ENCODE measurements around the gene CCDC71L.
"Not testable (repeated sequence)": the region's sequence is repeated elsewhere in the genome, so short reads cannot be mapped to it uniquely, and the experiment has no call there.

The CCDC71L gene

DNA sequence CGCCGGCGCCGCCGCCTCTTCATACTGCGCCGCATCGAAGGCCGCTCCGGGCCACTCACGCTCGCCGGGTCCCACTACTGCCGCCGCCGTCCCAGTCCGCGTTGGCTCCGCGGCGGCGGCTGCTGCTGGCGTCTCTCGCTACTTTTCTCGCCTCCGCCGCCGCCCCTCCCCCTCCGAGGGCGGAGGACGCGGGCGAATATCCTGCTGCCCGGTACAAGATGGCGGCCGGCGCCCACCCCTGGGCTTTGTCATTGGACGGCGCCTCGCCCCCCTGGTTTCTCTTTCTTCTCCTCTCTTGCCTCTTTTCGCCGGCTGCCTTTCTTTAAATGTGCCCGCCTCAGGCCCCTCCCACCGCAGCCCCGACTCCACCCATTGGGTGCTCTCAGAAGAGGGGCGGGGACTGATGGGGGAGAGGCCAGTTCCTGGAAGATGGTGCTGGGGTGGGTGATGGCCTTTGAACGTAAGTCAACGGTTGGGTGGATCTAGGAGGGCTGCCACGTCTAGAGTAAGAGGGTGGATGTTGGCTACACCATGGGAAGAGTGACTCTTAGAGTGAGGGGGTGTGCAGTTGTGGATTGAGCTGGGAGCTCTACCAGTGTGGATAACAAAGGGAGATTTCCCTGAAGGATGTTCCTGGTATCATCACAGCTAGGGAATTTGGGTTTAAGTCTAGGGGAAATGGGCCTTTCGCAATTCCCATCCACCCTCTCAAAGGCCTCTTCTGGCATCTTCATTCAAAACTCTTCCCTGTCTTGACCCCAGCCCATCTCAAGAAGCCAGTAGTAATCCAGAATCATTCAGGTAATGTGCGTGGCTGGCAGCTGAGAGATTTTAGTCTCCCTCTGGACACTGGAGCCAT lies at the start of gene CCDC71L:
Gene CCDC71L (minus strand): TSS at position 297 of the 859 bp plus-strand sequence. CDS start 262 bp downstream, at position 35.
- Histone ChIP-seq H3K79me2 (ENCODE audit: insufficient read depth, low read depth) (no peaks in the 10 kb centered on the region; the same call in 1 of the 2 replicates), H3K27ac (peak within 1 kb of the TSS; percentile 85), H4K20me1 (ENCODE audit: insufficient read depth) (no peaks in the 10 kb centered on the region), H3K4me1 (ENCODE audit: low read depth, poor library complexity, severe bottlenecking) (peaks cover 25% of the 10 kb centered on the region), H3K4me2 (peak within 1 kb of the TSS; percentile 73), H3K27me3 (ENCODE audit: insufficient read depth, low read depth) (no peaks in the 10 kb centered on the region), H3K4me3 (IDR thresholded peaks at IDR 0.05; ENCODE audit: insufficient read depth, low read depth, low read length) (no peak within 1 kb of the TSS), H2AFZ (ENCODE audit: low read depth) (peak within 1 kb of the TSS; percentile 62), H3K9ac (peak within 1 kb of the TSS; percentile 84), H3K36me3 (ENCODE audit: insufficient read depth) (no peaks in the 10 kb centered on the region)
- TF ChIP-seq, protein P1, sequence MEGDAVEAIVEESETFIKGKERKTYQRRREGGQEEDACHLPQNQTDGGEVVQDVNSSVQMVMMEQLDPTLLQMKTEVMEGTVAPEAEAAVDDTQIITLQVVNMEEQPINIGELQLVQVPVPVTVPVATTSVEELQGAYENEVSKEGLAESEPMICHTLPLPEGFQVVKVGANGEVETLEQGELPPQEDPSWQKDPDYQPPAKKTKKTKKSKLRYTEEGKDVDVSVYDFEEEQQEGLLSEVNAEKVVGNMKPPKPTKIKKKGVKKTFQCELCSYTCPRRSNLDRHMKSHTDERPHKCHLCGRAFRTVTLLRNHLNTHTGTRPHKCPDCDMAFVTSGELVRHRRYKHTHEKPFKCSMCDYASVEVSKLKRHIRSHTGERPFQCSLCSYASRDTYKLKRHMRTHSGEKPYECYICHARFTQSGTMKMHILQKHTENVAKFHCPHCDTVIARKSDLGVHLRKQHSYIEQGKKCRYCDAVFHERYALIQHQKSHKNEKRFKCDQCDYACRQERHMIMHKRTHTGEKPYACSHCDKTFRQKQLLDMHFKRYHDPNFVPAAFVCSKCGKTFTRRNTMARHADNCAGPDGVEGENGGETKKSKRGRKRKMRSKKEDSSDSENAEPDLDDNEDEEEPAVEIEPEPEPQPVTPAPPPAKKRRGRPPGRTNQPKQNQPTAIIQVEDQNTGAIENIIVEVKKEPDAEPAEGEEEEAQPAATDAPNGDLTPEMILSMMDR (conservative IDR thresholded peaks at IDR 0.05; ENCODE audit: low read depth, low read length): no peak

DNA sequence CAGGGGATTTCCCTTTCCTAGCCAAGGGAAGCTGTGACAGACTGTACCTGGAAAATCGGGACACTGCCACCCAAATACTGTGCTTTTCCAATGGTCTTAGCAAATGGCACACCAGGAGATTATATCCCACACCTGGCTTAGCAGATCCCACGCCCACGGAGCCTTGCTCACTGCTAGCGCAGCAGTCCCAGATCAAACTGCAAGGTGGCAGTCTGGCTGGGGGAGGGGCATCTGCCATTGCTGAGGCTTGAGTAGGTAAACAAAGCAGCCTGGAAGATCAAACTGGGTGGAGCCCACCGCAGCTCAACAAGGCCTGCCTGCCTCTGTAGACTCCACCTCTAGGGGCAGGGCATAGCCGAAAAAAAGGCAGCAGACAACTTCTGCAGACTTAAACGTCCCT lies 48.6 kb upstream of the CCDC71L start:
- not testable (repeated sequence) for H3K27me3 ChIP-seq (ENCODE audit: insufficient read depth, low read depth); H3K36me3 ChIP-seq (ENCODE audit: insufficient read depth); H3K27ac ChIP-seq; H4K20me1 ChIP-seq (ENCODE audit: insufficient read depth); H3K79me2 ChIP-seq (ENCODE audit: insufficient read depth, low read depth); H3K9ac ChIP-seq; H3K4me1 ChIP-seq (ENCODE audit: low read depth, poor library complexity, severe bottlenecking); H3K4me2 ChIP-seq; H2AFZ ChIP-seq (ENCODE audit: low read depth); H3K4me3 ChIP-seq (IDR thresholded peaks at IDR 0.05; ENCODE audit: insufficient read depth, low read depth, low read length)

DNA sequence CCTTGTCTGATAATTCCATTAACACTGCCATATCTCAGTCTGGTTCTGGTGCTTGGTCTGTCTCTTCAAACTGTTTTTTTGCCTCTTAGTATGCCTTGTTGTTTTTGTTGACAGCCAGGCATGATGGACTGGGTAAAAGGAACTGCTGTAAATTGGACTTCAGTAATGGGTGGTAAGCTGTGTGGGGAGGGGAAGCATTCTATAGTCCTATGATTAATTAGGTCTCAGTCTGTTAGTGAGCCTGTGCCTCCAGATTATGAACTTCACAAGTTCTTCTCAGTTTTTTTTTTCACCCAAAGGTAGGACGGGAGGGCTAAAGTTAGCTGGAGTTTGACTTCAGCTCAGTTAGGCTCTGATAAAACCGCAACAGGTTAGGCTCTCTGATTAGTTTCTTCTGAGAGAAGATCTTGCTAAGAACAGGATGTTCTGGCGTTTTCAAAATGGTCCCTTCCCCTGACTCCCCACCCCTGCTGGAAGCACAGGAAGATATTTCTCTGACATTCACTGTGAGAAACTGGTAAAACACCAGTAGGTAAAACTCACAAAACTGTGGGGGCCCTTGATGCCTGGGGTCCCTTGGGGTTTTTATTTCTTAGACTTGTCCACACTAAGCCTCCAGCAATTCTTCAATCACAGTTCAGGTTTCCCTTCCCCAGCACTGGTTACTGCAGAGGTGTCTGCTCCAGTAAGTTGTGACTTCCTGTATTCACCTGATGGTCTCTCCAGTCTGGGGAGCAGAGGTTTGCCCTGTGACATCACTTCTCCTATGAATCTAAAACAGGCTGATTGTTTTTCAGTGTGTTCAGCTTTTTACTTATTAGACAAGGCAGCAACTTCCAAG lies 43.3 kb upstream of the CCDC71L start:
- Histone ChIP-seq H3K27ac (no peak overlapping the region), H3K4me2 (no peak overlapping the region), H3K79me2 (ENCODE audit: insufficient read depth, low read depth) (no peaks in the 10 kb centered on the region), H3K4me1 (ENCODE audit: low read depth, poor library complexity, severe bottlenecking) (no peaks in the 10 kb centered on the region), H3K9ac (no peak overlapping the region), H3K4me3 (IDR thresholded peaks at IDR 0.05; ENCODE audit: insufficient read depth, low read depth, low read length) (no peak overlapping the region), H4K20me1 (ENCODE audit: insufficient read depth) (no peaks in the 10 kb centered on the region), H2AFZ (ENCODE audit: low read depth) (no peak overlapping the region), H3K36me3 (ENCODE audit: insufficient read depth) (no peaks in the 10 kb centered on the region), H3K27me3 (ENCODE audit: insufficient read depth, low read depth) (no peaks in the 10 kb centered on the region)
- TF ChIP-seq, protein P1 (conservative IDR thresholded peaks at IDR 0.05; ENCODE audit: low read depth, low read length): no peak

DNA sequence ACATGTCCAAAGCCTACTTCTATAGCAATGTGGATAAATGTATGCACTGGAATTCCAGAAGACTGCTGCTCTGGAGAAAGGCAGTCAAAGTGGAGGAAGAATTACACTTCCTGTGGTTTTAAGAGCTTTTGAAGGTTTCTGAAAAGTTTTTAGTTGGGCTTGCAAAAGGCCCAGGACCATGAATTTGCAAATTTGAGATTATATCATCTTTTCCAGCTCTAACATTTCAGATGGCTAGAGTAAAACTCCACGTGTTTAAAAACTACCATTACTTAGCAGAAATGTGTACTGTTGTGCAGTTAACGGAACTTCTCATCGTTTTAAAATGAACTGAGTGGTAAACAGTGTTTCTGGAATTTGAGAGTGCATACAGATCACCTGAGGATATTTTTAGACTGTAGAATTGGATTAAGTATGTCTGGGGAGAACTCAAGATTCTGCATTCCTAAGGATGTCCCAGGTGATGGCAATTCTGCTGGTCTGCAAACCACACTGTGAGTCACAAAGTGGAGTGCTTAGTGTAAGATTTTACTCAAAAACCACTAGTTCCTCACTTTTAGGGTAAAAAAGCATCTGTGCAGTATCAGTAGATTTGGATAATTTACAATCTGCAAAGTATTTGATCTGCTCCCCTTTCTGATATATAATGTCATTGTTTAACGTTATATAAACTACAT lies 32.9 kb upstream of the CCDC71L start:
- H3K9ac ChIP-seq: no peak overlapping the region
- no peak overlapping the region for H2AFZ ChIP-seq (ENCODE audit: low read depth)
- TF ChIP-seq, protein P1 (conservative IDR thresholded peaks at IDR 0.05; ENCODE audit: low read depth, low read length): no peak
- no peak overlapping the region for H3K4me3 ChIP-seq (IDR thresholded peaks at IDR 0.05; ENCODE audit: insufficient read depth, low read depth, low read length)
- no peaks in the 10 kb centered on the region for H4K20me1 ChIP-seq (ENCODE audit: insufficient read depth)
- no peaks in the 10 kb centered on the region for H3K79me2 ChIP-seq (ENCODE audit: insufficient read depth, low read depth)
- H3K27ac ChIP-seq: no peak overlapping the region
- no peaks in the 10 kb centered on the region for H3K27me3 ChIP-seq (ENCODE audit: insufficient read depth, low read depth)
- H3K36me3 ChIP-seq (ENCODE audit: insufficient read depth): no peaks in the 10 kb centered on the region
- H3K4me1 ChIP-seq (ENCODE audit: low read depth, poor library complexity, severe bottlenecking): no peaks in the 10 kb centered on the region
- H3K4me2 ChIP-seq: no peak overlapping the region
